ENCODE measurements around the gene CDON. TPM values are rescaled to one million over a fixed set of nuclear protein-coding genes. Genes with fewer than 3 reads are reported as not detected.

CDON gene
- total RNA-seq, 4 donors from 2014 or later = 1.0 to 2.0 (median 1.8) TPM

- H3K27me3 ChIP-seq = peaks cover 0 to 14% (median 4%) of the 10 kb centered on the region in 3 donors
- no peaks in the 10 kb centered on the region for H3K36me3 ChIP-seq
- H3K4me1 ChIP-seq = no peaks in the 10 kb centered on the region
- in situ Hi-C loops (cut with MboI; ENCODE audit: low sequenced_read_pairs in 4 of 4) (no loop called here), intact Hi-C loops (cut with DNase I; ENCODE audit: low total_unique reads) (no loop called here)
- DNase-seq = no peak
- no peak for ATAC-seq
- no peak overlapping the region for H3K27ac ChIP-seq
- no peak overlapping the region for H3K4me3 ChIP-seq
- TF ChIP-seq POLR2A (IDR thresholded peaks at IDR 0.05) = no peak
- no peak for TF ChIP-seq CTCF (IDR thresholded peaks at IDR 0.05 in 4 of 5, conservative IDR thresholded peaks at IDR 0.05 in 1 of 5)
- H3K9me3 ChIP-seq = no peaks in the 10 kb centered on the region
Measured at GRCh38 chr11:126054408-126054807, 8.3 kb downstream of the CDON start.

GRCh38 chr11:126053415-126054286, 9.0 kb downstream of the CDON start:
- ATAC-seq (no peak), DNase-seq (no peak)
- Histone ChIP-seq H3K27me3 (peaks cover 0 to 13% (median 4%) of the 10 kb centered on the region in 3 donors), H3K27ac (no peak overlapping the region), H3K9me3 (no peaks in the 10 kb centered on the region), H3K36me3 (no peaks in the 10 kb centered on the region), H3K4me1 (no peaks in the 10 kb centered on the region), H3K4me3 (no peak overlapping the region)
- in situ Hi-C loops (cut with MboI; ENCODE audit: low sequenced_read_pairs in 4 of 4) (no loop called here), intact Hi-C loops (cut with DNase I; ENCODE audit: low total_unique reads) (no loop called here)
- TF ChIP-seq POLR2A (IDR thresholded peaks at IDR 0.05) (no peak), CTCF (IDR thresholded peaks at IDR 0.05 in 4 of 5, conservative IDR thresholded peaks at IDR 0.05 in 1 of 5) (no peak)

- no peaks in the 10 kb centered on the region for H3K9me3 ChIP-seq
- H3K4me1 ChIP-seq = no peaks in the 10 kb centered on the region
- in situ Hi-C loops (cut with MboI; ENCODE audit: low sequenced_read_pairs in 4 of 4) = no loop called here
- no peak overlapping the region for H3K27ac ChIP-seq
- H3K4me3 ChIP-seq = no peak overlapping the region
- H3K27me3 ChIP-seq = no peaks in the 10 kb centered on the region
- no peaks in the 10 kb centered on the region for H3K36me3 ChIP-seq
- TF ChIP-seq CTCF (IDR thresholded peaks at IDR 0.05 in 4 of 5, conservative IDR thresholded peaks at IDR 0.05 in 1 of 5) = no peak
- TF ChIP-seq POLR2A (IDR thresholded peaks at IDR 0.05) = no peak
- no peak for ATAC-seq
- no peak for DNase-seq
- intact Hi-C loops (cut with DNase I; ENCODE audit: low total_unique reads) = no loop called here
Measured at GRCh38 chr11:126051117-126051516, 11.5 kb downstream of the CDON start.

DNA sequence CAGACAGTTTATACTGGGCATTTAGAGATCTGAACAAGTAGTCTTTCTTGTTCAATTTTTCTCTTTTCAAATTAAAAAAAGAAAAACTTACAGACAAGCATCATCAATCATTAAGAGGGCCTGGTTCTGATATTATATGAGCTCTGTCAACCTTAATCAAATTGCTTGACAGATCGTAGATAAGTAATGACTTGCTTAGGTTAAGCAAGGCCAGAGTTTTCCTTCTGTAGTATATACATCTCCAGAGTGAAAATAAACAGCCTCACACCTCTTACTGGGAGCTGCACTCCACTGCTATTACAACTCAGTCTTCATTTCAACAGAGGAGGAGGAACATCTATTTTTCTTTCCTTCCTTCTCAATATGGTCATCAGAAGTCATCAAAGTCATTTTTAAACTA, 13.5 kb downstream of the CDON start:
- Histone ChIP-seq H3K9me3 (no peaks in the 10 kb centered on the region), H3K36me3 (no peaks in the 10 kb centered on the region), H3K4me3 (no peak overlapping the region), H3K27ac (no peak overlapping the region), H3K4me1 (no peaks in the 10 kb centered on the region), H3K27me3 (no peaks in the 10 kb centered on the region)
- DNase-seq (no peak), ATAC-seq (no peak)
- intact Hi-C loops (cut with DNase I; ENCODE audit: low total_unique reads) = no loop called here
- in situ Hi-C loops (cut with MboI; ENCODE audit: low sequenced_read_pairs in 4 of 4) = no loop called here
- TF ChIP-seq POLR2A (IDR thresholded peaks at IDR 0.05) = no peak
- TF ChIP-seq CTCF (IDR thresholded peaks at IDR 0.05 in 4 of 5, conservative IDR thresholded peaks at IDR 0.05 in 1 of 5) = no peak

Data from gastrocnemius medialis (tissue), 4 donors.